Cardiac septum (tissue), 1 donor: ENCODE measurements around the gene MTHFR. TPM values are rescaled to one million over a fixed set of nuclear protein-coding genes. Genes with fewer than 3 reads are reported as not detected.

Experiments
- DNase-seq: peaks from one replicate; pipeline ENCODE4 v3.0.0-alpha.2; 2020; ENCODE audit warnings: low spot score
- intact Hi-C: fragments of 100-400 bp; cut with DNase I; formaldehyde crosslinking; loops from one replicate; pipeline ENCODE4 v1.14.0; 2022
- total RNA-seq: library from RNA; stranded (reverse); fragmentation: NEBNext Ultra II Directional; extraction: Animal tissue kit (Norgen Biotek cat#: 25700); gene quantifications from one replicate; pipeline ENCODE4 v1.2.1, GENCODE V29; 2021
- donor health status: DM: no; HTN: no; CAD: no.

MTHFR gene
- total RNA-seq, 1 donor from 2014 or later, result 33.7 TPM

GRCh38 chr1:11768821-11769220 is 36.9 kb downstream of the MTHFR start:
- DNase-seq, result no peak
- intact Hi-C loops, result no loop called here

GRCh38 chr1:11767922-11768704 is 37.7 kb downstream of the MTHFR start:
- intact Hi-C loops, result no loop called here
- DNase-seq, result no peak

DNA sequence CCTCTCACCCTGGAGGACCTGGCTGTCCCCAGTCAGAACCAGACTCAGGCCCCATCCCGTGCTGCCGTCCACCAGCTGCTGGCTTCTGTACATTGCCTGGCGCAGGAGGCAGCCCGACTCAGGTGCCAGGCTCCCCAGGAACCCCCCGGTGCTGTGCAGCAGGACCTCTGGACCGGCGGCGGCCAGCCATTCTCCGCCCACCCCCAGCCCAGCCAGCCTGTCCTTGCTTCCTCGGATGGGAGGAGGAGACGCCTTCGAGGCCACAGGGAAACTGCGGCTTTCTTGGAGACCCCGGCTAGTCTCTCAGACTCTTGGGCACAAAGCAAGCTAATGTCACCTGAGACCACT is 39.4 kb downstream of the MTHFR start:
- DNase-seq, result no peak
- intact Hi-C loops, result no loop called here

- intact Hi-C loops, result no loop called here
- DNase-seq, result no peak
Observed at GRCh38 chr1:11765661-11766428, 39.9 kb downstream of the MTHFR start.

DNA sequence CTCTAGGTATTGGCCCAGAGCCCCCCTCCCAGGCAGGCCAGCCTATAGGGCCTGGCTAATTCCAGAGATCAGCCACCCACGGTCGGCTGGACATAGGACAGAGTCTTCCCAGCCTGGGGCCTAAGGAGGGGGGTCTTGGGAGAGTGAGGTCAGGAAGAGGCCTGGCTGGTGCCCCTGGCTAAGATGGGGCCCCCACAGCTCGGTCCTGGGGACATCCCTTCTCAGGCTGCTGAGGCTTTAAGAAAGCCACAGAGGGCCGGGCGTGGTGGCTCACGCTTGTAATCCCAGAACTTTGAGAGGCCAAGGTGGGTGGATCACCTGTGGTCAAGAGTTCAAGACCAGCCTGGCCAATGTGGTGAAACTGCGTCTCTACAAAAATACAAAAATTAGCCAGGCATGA is 41.2 kb downstream of the MTHFR start:
- intact Hi-C loops, result no loop called here
- no peak for DNase-seq

DNA sequence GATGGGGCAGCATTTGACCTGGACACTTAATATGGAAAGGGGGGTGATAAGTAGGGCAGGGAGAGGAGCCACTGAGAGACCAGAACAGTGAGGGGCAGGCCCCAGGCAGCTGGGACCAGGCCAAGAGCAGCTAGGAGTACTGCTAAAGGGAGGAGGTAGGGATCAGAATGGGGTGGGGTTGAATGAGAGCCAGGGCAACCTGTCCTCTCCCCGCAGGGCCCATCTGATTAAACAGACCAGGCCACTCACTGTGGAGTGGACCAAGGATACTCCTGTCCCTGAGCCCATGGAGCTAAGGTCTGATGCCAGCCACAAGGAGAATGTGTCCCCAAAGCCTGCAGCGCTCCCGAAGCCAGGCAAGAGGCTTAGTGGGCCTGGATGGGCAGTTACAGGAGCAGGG is 41.6 kb downstream of the MTHFR start:
- DNase-seq, result no peak
- intact Hi-C loops, result no loop called here

GRCh38 chr1:11761988-11762406 is 43.8 kb downstream of the MTHFR start, which contains the start of gene C1orf167:
Gene C1orf167 (plus strand): TSS chr1:11762193. CDS start chr1:11764401, 2,208 bp downstream.
- intact Hi-C loops, result no loop called here
- no peak for DNase-seq

- no peak for DNase-seq
- intact Hi-C loops, result no loop called here
Observed at GRCh38 chr1:11761285-11761684, 44.5 kb downstream of the MTHFR start.

DNA sequence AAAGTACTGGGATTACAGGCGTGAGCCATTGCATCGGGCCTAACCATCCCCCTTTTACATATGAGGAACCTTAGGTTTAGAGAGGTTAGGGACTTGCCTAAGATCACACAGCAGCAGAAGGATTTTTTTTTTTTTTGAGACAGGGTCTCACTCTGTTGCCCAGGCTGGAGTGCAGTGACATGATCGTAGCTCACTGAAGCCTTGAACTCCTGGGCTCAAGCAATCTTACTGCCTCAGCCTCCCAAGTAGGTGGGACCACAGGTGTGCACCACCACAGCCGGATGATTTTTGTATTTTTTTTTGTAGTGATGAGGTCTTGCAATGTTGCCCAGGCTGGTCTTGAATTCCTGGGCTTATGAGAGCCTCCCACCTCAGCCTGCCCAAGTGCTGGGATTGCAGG is 46.0 kb downstream of the MTHFR start:
- intact Hi-C loops, result no loop called here
- no peak for DNase-seq

- intact Hi-C loops, result no loop called here
- no peak for DNase-seq
Observed at GRCh38 chr1:11757047-11757446, 48.7 kb downstream of the MTHFR start.

DNA sequence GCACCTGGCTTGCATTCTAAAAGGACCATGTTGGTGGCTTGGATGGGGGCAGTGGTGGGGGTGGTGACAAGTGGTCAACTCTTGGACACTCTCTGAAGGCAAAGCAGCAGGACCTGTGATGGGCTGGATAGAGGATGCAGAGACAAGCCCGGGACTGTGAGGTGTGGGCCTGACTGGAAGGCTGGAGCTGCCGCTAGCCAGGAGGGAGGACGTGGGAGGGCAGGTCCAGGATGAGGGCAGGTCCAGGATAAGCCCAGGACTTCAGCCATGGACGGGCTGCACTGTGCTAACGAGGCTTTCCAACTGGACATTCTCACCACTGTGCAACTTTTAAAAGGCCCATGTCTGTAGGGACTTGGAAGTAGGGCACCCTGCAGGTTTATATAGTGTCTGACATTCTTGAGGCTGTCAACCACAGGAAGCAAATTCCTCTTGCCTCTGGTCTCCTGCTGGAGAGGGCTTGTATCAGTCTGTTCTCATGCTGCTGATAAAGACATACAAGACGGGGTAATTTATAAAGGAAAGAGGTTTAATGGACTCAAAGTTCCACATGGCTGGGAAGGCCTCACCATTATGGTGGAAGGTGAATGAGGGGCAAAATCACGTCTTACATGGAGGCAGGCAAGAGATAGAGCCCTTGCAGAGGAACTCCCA is 52.1 kb downstream of the MTHFR start:
- no peak for DNase-seq
- intact Hi-C loops, result no loop called here

- intact Hi-C loops, result no loop called here
- no peak for DNase-seq
Observed at GRCh38 chr1:11752359-11753088, 53.2 kb downstream of the MTHFR start.

DNA sequence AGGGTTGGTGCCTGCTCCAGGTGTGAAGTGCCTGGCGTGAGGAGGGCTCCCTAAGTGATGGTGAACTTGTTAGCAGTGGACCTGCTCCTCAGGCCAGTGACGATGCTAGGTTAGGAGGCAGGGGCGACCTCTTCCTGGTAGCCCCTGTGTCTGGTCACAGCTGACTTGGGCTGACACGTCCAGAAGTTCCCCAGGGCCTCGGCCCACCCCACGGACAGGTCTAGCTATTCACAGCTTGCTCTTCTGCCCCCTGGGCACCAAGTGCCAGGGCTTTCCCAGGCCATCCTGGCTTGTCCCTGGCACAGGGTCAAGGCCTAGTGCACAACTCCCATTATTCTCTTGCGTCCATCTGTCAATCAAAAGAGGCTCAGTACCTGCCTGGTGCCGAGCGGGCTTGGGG is 54.7 kb downstream of the MTHFR start:
- intact Hi-C loops, result no loop called here
- no peak for DNase-seq

GRCh38 chr1:11749996-11750395 is 55.8 kb downstream of the MTHFR start:
- intact Hi-C loops, result no loop called here
- no peak for DNase-seq

DNA sequence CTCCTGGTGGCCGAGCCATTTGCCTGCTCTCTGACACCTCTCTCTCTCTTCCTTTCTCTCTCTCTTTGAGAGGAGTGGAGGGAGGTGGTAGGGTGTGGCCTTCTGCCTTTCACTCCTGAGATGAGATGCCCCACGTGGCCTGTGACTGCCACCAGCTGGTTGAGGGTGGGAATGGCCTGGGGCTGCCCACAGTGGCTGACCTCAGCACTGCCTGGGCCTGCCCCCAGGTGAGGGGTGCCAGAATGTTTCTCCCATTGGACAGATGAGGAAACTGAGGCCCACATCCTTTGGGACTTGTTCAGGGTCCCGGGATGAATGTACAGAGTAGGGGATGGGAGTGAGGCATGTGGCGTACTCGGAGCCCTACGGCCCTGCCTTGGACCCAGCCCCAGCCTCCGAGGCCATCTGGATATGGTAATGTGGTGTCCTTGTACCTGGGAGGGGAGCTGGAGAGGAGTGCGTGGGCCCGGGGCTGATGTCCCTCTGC is 56.5 kb downstream of the MTHFR start:
- intact Hi-C loops, result no loop called here

GRCh38 chr1:11748294-11749202 is 57.2 kb downstream of the MTHFR start:
- intact Hi-C loops, result no loop called here
- no peak for DNase-seq

More for the DNA sequence above, 56.5 kb downstream of the MTHFR start:
- DNase-seq, result peak; percentile 88

DNA sequence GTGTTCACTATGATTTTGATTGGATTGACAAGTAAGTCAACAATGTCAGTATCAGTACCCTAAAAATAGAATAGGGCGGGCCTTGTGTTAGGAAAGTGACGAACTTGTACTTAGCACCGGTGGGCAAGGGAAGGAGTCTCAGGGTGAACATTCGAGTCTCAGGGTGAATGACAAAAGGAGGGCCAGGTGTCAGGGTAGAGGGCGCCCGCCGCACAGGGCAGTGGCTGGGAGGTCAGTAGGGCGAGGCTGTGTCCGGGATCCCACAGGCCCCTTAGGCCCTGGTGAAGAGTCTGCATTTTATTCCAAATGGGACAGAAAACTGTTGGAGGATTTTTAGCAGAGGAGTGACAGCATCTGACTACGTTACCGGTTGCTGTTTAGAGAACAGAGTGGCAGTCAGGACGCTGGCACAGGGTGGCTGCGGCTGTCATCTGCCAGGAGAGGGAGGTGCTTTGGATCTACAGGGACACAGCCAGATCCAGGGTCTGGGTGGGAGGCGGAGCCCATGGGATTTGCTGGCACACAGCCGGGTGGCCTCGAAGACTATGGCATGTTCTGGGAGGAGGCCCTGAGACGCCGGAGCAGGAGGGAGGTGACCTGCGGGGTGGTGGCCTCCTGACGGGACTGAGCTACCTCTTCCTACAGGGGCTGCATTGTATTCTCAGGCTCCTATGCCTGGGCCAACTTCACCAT is 58.8 kb downstream of the MTHFR start:
- no peak for DNase-seq
- intact Hi-C loops, result no loop called here

- no peak for DNase-seq
- intact Hi-C loops, result no loop called here
Observed at GRCh38 chr1:11746092-11746491, 59.7 kb downstream of the MTHFR start.
